Subcutaneous abdominal adipose tissue (tissue), 5 donors: Measurements from ENCODE around the gene STK32B.

Source experiments
- H3K27ac ChIP-seq: one replicate; pipeline ENCODE4 v1.7.0; 2013; ENCODE audit warnings: low read depth, mild to moderate bottlenecking, inconsistent platforms, low read length, moderate library complexity
- H3K27me3 ChIP-seq, 5 donors: one replicate each; pipeline ENCODE4 v1.7.0; 2013; ENCODE audit warnings: low read length in 5 of 5, inconsistent platforms in 1 of 5; ENCODE audit not compliant: control insufficient read depth in 5 of 5, insufficient read depth in 4 of 5
- H3K36me3 ChIP-seq, 5 donors: one replicate each; pipeline ENCODE4 v1.7.0; 2013; ENCODE audit warnings: low read length in 5 of 5; ENCODE audit not compliant: control insufficient read depth in 5 of 5, insufficient read depth in 5 of 5
- H3K4me1 ChIP-seq, 5 donors: one replicate each; pipeline ENCODE4 v1.7.0; 2013; ENCODE audit warnings: low read length in 5 of 5, mild to moderate bottlenecking in 3 of 5, moderate library complexity in 1 of 5; ENCODE audit not compliant: control insufficient read depth in 5 of 5, insufficient read depth in 5 of 5
- H3K4me3 ChIP-seq, 5 donors: one replicate each; pipeline ENCODE4 v1.7.0; 2013; ENCODE audit warnings: low read length in 5 of 5, low read depth in 1 of 5
- H3K9ac ChIP-seq, 5 donors: one replicate each; pipeline ENCODE4 v1.7.0; 2013; ENCODE audit warnings: low read length in 5 of 5, mild to moderate bottlenecking in 4 of 5, moderate library complexity in 3 of 5
- H3K9me3 ChIP-seq, 5 donors: one replicate each; pipeline ENCODE4 v1.7.0; 2013; ENCODE audit warnings: low read length in 5 of 5; ENCODE audit not compliant: control insufficient read depth in 5 of 5
- donor health status: healthy.
- donor health status: healthy.
- donor health status: healthy.
- donor health status: healthy.
- donor health status: healthy.

STK32B gene

GRCh38 chr4:5470318-5471198, 419.3 kb downstream of the STK32B start:
- H3K27ac ChIP-seq: no peak overlapping the region
- H3K4me3 ChIP-seq: no peak overlapping the region
- peaks cover 0 to 4% (median 0%) of the 10 kb centered on the region in 5 donors for H3K36me3 ChIP-seq
- H3K9ac ChIP-seq: no peak overlapping the region
- H3K9me3 ChIP-seq: no peaks in the 10 kb centered on the region
- H3K27me3 ChIP-seq: no peaks in the 10 kb centered on the region
- H3K4me1 ChIP-seq: no peaks in the 10 kb centered on the region

DNA sequence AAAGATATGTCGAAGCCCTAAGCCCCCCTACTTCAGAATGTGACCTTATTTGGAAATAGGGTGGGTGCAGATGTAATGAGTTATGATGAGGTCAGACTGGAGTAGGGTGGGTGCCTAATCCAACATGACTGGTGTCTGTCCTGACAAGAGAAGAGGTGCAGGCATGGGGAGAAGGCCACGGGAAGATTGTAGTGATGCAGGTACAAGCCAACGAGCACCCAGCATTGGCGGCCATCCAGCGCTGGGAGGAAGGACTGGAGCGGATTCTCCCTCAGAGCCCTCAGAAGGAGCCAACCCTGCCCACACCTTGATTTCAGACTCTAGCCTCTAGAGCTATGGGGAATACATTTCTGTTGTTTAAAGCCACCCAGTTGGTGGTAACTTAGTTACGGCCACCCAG, 419.9 kb downstream of the STK32B start:
- H3K4me1 ChIP-seq: no peaks in the 10 kb centered on the region
- no peak overlapping the region for H3K27ac ChIP-seq
- H3K9me3 ChIP-seq: no peaks in the 10 kb centered on the region
- no peaks in the 10 kb centered on the region for H3K27me3 ChIP-seq
- H3K36me3 ChIP-seq: peaks cover 0 to 4% (median 0%) of the 10 kb centered on the region in 5 donors
- H3K4me3 ChIP-seq: no peak overlapping the region
- H3K9ac ChIP-seq: no peak overlapping the region

DNA sequence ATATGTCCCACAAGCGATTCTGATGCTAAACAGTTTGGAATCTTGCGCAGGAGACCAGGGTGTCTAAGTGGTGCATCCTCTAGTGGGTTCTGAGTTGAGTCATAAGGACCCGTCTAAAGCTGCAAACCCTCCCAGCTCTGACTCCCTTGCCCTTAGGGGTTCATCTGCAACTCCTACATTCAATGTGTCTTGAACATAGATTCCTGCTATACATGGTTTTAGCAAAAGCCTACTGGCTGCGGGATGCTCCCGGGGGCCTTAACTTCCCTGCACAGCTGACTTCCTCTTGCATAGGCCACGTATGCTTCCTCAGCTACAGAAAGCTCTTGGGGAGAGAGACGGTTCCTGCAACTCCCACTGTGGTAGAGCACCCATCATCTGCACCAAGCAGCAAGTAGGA, 420.4 kb downstream of the STK32B start:
- Histone ChIP-seq H3K27me3 (no peaks in the 10 kb centered on the region), H3K9ac (no peak overlapping the region), H3K36me3 (peaks cover 0 to 4% (median 0%) of the 10 kb centered on the region in 5 donors), H3K9me3 (no peaks in the 10 kb centered on the region), H3K4me3 (no peak overlapping the region), H3K4me1 (no peaks in the 10 kb centered on the region), H3K27ac (no peak overlapping the region)

GRCh38 chr4:5472160-5472591, 420.9 kb downstream of the STK32B start:
- Histone ChIP-seq H3K4me1 (no peaks in the 10 kb centered on the region), H3K27ac (no peak overlapping the region), H3K36me3 (peaks cover 0 to 4% (median 0%) of the 10 kb centered on the region in 5 donors), H3K9ac (no peak overlapping the region), H3K4me3 (no peak overlapping the region), H3K27me3 (no peaks in the 10 kb centered on the region), H3K9me3 (no peaks in the 10 kb centered on the region)

DNA sequence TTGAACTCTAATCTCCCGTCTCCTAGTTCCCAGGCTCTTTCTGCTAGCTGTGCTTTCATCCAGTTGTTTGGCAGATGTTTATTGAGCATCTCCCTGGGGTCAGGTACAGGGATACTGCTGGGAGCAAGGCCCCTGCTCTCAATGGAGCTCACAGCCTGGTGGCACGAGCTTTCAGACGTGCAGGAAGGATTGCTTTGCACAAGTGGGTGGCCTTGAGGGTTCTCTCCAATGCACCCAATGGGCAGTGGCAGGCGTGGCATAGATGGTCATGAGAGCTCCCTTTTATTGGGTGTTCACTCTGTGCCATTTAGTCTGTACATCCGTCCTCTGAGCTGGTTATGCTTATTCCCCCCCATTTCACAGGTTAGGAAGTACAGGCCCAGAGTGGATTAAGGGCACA, 421.8 kb downstream of the STK32B start:
- H3K27ac ChIP-seq: no peak overlapping the region
- H3K4me1 ChIP-seq: no peaks in the 10 kb centered on the region
- peaks cover 0 to 3% (median 0%) of the 10 kb centered on the region in 5 donors for H3K36me3 ChIP-seq
- no peak overlapping the region for H3K9ac ChIP-seq
- no peak overlapping the region for H3K4me3 ChIP-seq
- no peaks in the 10 kb centered on the region for H3K9me3 ChIP-seq
- no peaks in the 10 kb centered on the region for H3K27me3 ChIP-seq

DNA sequence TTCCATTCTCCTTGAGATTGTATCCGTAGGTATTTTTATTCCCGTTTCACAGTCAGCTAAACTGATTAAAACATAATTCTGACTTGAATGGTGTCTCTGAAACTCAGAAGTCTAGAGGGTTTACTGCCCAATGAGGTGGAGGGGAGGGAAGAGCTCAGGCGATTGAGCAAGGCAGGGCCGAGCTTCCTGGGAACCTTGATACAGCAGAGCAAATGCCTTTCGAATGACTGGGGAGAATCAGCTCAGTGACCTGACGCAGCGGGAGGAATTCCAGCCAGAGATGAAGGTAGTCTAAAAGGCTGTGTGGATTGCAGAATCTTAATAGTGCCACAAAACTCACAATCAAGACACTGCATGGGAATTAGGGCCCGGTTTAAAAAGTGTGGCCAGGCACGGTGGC, 423.5 kb downstream of the STK32B start:
- no peaks in the 10 kb centered on the region for H3K4me1 ChIP-seq
- no peaks in the 10 kb centered on the region for H3K27me3 ChIP-seq
- H3K9me3 ChIP-seq: no peaks in the 10 kb centered on the region
- H3K9ac ChIP-seq: no peak overlapping the region
- H3K27ac ChIP-seq: no peak overlapping the region
- no peaks in the 10 kb centered on the region for H3K36me3 ChIP-seq
- no peak overlapping the region for H3K4me3 ChIP-seq

DNA sequence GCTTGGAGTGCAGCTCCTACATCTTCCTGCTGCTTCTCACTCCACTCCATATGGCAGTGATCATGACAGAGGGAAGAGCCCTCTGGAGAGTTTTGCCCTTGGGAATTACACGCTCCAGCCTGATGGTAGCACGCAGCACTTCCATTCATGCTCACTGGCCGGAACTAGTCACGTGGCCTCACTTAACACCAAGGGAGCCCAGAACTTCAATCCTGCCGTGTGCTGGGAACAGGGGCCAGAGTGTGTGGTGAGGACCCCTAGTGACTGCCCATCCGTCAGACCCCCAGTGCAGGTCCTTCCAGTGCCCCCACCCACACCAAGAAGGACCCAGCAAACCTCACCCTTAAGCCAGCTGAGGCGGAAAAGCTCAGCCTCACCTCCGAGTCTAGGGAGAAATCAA, 426.3 kb downstream of the STK32B start:
- peaks cover 0 to 2% (median 0%) of the 10 kb centered on the region in 5 donors for H3K9me3 ChIP-seq
- no peak overlapping the region for H3K9ac ChIP-seq

DNA sequence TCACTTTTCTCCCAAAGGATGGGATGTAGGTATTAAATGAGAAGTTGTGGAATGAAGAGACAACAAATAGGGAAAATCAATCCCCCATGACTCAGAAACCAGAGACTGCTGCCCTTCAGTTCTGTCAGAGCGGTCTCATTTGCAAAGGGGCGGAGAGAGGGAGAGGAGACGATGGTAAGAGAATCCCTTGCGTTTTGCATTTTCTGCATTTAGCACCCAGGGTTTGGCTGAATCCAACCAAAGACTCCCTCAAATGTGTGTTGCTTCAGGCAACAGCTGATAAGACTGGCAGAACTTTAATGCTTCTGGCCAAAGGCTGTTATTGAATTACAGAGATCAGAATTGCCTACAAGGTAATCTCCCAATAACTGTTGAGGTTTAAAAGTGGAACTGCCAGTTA, 426.9 kb downstream of the STK32B start:
- Histone ChIP-seq H3K27ac (no peak overlapping the region), H3K4me3 (no peak overlapping the region), H3K4me1 (no peaks in the 10 kb centered on the region), H3K9me3 (peaks cover 0 to 2% (median 0%) of the 10 kb centered on the region in 5 donors), H3K9ac (no peak overlapping the region), H3K27me3 (no peaks in the 10 kb centered on the region), H3K36me3 (no peaks in the 10 kb centered on the region)

More for the DNA sequence above, 426.3 kb downstream of the STK32B start:
- no peaks in the 10 kb centered on the region for H3K27me3 ChIP-seq
- no peaks in the 10 kb centered on the region for H3K36me3 ChIP-seq
- no peaks in the 10 kb centered on the region for H3K4me1 ChIP-seq
- no peak overlapping the region for H3K27ac ChIP-seq
- H3K4me3 ChIP-seq: no peak overlapping the region

DNA sequence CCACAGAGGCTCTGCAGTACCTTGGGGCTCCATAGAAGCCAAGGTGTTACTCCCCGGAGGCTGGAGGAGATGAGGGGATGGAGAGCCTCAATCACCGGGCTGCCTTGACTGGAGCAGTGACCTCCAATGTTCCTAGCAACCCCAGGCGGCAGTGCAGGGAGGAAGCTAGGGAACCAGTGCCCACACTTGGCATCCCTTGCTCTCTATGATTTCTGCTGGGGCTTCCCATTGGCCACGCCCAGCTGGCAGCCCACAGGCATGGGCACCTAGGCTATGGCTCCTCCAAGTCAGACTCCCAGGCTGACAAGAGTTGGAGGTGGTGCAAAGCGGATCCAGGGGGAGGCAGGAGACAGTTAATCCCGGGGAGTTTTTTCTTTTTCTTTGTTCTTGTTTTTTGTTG, 427.4 kb downstream of the STK32B start:
- no peaks in the 10 kb centered on the region for H3K27me3 ChIP-seq
- no peak overlapping the region for H3K4me3 ChIP-seq
- no peaks in the 10 kb centered on the region for H3K4me1 ChIP-seq
- no peaks in the 10 kb centered on the region for H3K36me3 ChIP-seq
- peaks cover 0 to 2% (median 0%) of the 10 kb centered on the region in 5 donors for H3K9me3 ChIP-seq
- H3K9ac ChIP-seq: no peak overlapping the region
- H3K27ac ChIP-seq: no peak overlapping the region

DNA sequence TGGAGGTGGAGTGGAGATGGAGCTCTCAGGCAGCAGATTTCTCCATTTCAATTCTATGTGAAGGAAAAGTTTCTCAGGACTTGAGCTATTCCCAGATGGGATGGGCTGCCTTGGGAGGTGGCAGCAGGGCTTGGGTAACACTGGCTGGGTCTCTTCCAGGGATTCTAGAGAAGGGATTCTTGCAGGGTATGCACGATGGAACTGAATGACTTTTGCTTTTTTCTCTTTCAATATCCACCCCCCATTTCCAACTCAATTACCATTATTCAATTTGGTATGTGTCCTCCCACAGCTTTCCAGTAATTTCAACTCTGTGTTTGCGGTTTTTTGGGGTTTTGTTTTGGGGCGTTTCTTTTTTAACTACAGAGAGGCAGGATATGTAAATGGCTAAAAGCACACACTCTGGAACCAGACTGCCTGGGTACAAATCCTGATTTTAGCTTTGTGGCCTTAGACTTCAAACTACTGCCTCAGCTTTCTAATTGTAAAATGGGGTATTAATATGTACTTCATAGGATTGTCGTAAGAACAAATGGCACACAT, 428.3 kb downstream of the STK32B start:
- Histone ChIP-seq H3K9me3 (peaks cover 0 to 2% (median 0%) of the 10 kb centered on the region in 5 donors), H3K36me3 (no peaks in the 10 kb centered on the region), H3K27me3 (no peaks in the 10 kb centered on the region), H3K4me1 (no peaks in the 10 kb centered on the region), H3K9ac (no peak overlapping the region), H3K4me3 (no peak overlapping the region), H3K27ac (no peak overlapping the region)
